Keratinocyte (primary cell): Measurements from ENCODE around the gene CHD2.

ENCODE experiments used
- CTCF ChIP-seq, 3 experiments: IDR thresholded peaks in 1 of 3; conservative IDR thresholded peaks in 1 of 3; optimal IDR thresholded peaks in 1 of 3; 2 replicates in 2 of 3; 3 replicates in 1 of 3; pipeline versions ENCODE3 to v1.5.1; 2011; ENCODE audit warnings: low read length in 3 of 3, mild to moderate bottlenecking in 3 of 3, moderate library complexity in 2 of 3, control low read depth in 1 of 3, inconsistent platforms in 1 of 3; ENCODE audit not compliant: insufficient read depth in 2 of 3; ENCODE audit errors: extremely low read depth in 1 of 3
- EZH2 ChIP-seq: IDR thresholded peaks from one replicate; pipeline ENCODE4 v1.6.1; 2012; ENCODE audit warnings: inconsistent platforms, mild to moderate bottlenecking, low read length, moderate library complexity

- TF ChIP-seq CTCF (optimal IDR thresholded peaks at IDR 0.05 in 1 of 3, IDR thresholded peaks at IDR 0.05 in 1 of 3, conservative IDR thresholded peaks at IDR 0.05 in 1 of 3; ENCODE audit: extremely low read depth in 1 of 3, insufficient read depth in 2 of 3, low read length in 3 of 3) (no peak), EZH2 (no peak)
Observed at GRCh38 chr15:93012786-93013185, 112.7 kb downstream of the CHD2 start.
